Measurements from ENCODE around the gene RSKR.

- no peak for TF ChIP-seq CTCF (IDR thresholded peaks at IDR 0.05)
- TF ChIP-seq, protein P1, sequence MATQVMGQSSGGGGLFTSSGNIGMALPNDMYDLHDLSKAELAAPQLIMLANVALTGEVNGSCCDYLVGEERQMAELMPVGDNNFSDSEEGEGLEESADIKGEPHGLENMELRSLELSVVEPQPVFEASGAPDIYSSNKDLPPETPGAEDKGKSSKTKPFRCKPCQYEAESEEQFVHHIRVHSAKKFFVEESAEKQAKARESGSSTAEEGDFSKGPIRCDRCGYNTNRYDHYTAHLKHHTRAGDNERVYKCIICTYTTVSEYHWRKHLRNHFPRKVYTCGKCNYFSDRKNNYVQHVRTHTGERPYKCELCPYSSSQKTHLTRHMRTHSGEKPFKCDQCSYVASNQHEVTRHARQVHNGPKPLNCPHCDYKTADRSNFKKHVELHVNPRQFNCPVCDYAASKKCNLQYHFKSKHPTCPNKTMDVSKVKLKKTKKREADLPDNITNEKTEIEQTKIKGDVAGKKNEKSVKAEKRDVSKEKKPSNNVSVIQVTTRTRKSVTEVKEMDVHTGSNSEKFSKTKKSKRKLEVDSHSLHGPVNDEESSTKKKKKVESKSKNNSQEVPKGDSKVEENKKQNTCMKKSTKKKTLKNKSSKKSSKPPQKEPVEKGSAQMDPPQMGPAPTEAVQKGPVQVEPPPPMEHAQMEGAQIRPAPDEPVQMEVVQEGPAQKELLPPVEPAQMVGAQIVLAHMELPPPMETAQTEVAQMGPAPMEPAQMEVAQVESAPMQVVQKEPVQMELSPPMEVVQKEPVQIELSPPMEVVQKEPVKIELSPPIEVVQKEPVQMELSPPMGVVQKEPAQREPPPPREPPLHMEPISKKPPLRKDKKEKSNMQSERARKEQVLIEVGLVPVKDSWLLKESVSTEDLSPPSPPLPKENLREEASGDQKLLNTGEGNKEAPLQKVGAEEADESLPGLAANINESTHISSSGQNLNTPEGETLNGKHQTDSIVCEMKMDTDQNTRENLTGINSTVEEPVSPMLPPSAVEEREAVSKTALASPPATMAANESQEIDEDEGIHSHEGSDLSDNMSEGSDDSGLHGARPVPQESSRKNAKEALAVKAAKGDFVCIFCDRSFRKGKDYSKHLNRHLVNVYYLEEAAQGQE (IDR thresholded peaks at IDR 0.05; ENCODE audit: insufficient read depth in 1 of 2, low read depth in 2 of 2, low read length in 1 of 2) = no peak
These were observed 40.0 kb downstream of the RSKR start for GRCh38 chr17:28573966-28574480.
